Measurements from ENCODE around the gene RNF157.

- TF ChIP-seq POLR2A (IDR thresholded peaks at IDR 0.05; ENCODE audit: borderline replicate concordance, extremely low read depth, insufficient read depth, insufficient read length) (no peak), EGR1 (IDR thresholded peaks at IDR 0.05; ENCODE audit: low read depth) (no peak), EZH2phosphoT487 (IDR thresholded peaks at IDR 0.05; ENCODE audit: borderline replicate concordance) (no peak), SP1 (IDR thresholded peaks at IDR 0.05; ENCODE audit: low read depth) (no peak), CTCF (IDR thresholded peaks at IDR 0.05 in 2 of 3, conservative IDR thresholded peaks at IDR 0.05 in 1 of 3; ENCODE audit: borderline replicate concordance in 1 of 3, insufficient read depth in 1 of 3, low read depth in 2 of 3, low read length in 2 of 3) (no peak), MAX (IDR thresholded peaks at IDR 0.05) (no peak), YY1 (IDR thresholded peaks at IDR 0.05; ENCODE audit: extremely low read depth, insufficient replicate concordance, low read depth, low read length) (no peak), SIN3A (IDR thresholded peaks at IDR 0.05; ENCODE audit: low read depth) (no peak), CBX3 (IDR thresholded peaks at IDR 0.05; ENCODE audit: low read depth) (no peak), TCF7L2 (IDR thresholded peaks at IDR 0.05; ENCODE audit: borderline replicate concordance, extremely low read depth, insufficient read depth, insufficient read length) (no peak), FOSL1 (IDR thresholded peaks at IDR 0.05; ENCODE audit: low read depth) (no peak), POLR2AphosphoS5 (IDR thresholded peaks at IDR 0.05; ENCODE audit: low read depth, low read length) (no peak), ZNF274 (IDR thresholded peaks at IDR 0.05; ENCODE audit: low read depth, low read length) (no peak)
Measured at GRCh38 chr17:76163919-76164318, 76.4 kb downstream of the RNF157 start.

Measured in HCT116 (cell line).